Uterus (tissue), 4 donors: ENCODE data around the gene SETBP1. TPM values are rescaled to one million over a fixed set of nuclear protein-coding genes. Genes with fewer than 3 reads are reported as not detected.

ENCODE experiments used
- DNase-seq, 2 donors: peaks; one replicate each; pipeline ENCODE4 v3.0.0-alpha.2; 2019 to 2020
- H3K27ac ChIP-seq, 2 donors: fragments of 200-600 bp; sonication (generic); 1 replicate in 1 of 2; 2 replicates in 1 of 2; pipeline ENCODE4 v1.5.1; 2016 to 2018
- H3K27me3 ChIP-seq, 2 donors: fragments of 200-600 bp; sonication (generic); one replicate each; pipeline ENCODE4 v1.5.1; 2018 to 2019; ENCODE audit warnings: control low read depth in 1 of 2
- H3K36me3 ChIP-seq, 2 donors: fragments of 200-600 bp; sonication (generic); one replicate each; pipeline ENCODE4 v1.5.1; 2019; ENCODE audit warnings: control low read depth in 1 of 2
- H3K4me1 ChIP-seq, 2 donors: fragments of 200-600 bp; sonication (generic); one replicate each; pipeline ENCODE4 v1.5.1; 2018 to 2019; ENCODE audit warnings: control low read depth in 1 of 2
- H3K4me3 ChIP-seq, 2 donors: fragments of 200-600 bp; sonication (generic); 1 replicate in 1 of 2; 2 replicates in 1 of 2; pipeline ENCODE4 v1.5.1; 2018 to 2019; ENCODE audit warnings: mild to moderate bottlenecking in 1 of 2
- H3K9me3 ChIP-seq, 2 donors: fragments of 200-600 bp; sonication (generic); one replicate each; pipeline ENCODE4 v1.5.1; 2019; ENCODE audit warnings: control low read depth in 1 of 2
- POLR2A ChIP-seq, 2 donors: fragments of 450-650 bp; IDR thresholded peaks; one replicate each; pipeline ENCODE4 v1.6.1; 2016; ENCODE audit warnings: antibody characterized with exemption in 2 of 2, mild to moderate bottlenecking in 1 of 2, moderate library complexity in 1 of 2
- intact Hi-C: fragments of 100-400 bp; cut with DNase I; formaldehyde crosslinking; loops from one replicate; pipeline ENCODE4 v1.15.1; 2023; ENCODE audit warnings: low total_unique reads
- total RNA-seq, 4 donors: library from RNA; depleted of rRNA in 3 of 4; stranded (reverse); fragments of >200 nt in 3 of 4; gene quantifications; one replicate each; pipeline versions ENCODE4 v1.1.0 to v1.2.4, GENCODE V29; 2014 to 2023
- TF ChIP-seq, protein P1 (sequence below), 4 experiments: fragments of 200-600 bp in 2 of 4; fragments of 450-650 bp in 2 of 4; sonication (generic) in 2 of 4; IDR thresholded peaks; one replicate each; pipeline ENCODE4 v1.5.1; 2016 to 2019; ENCODE audit warnings: antibody characterized with exemption in 4 of 4, mild to moderate bottlenecking in 2 of 4, moderate library complexity in 1 of 4
- donor health status: DM: yes; HTN: yes; CAD: no.

SETBP1 gene
- total RNA-seq, 4 donors from 2014 or later = 16.8 to 74.0 (median 36.9) TPM

DNA sequence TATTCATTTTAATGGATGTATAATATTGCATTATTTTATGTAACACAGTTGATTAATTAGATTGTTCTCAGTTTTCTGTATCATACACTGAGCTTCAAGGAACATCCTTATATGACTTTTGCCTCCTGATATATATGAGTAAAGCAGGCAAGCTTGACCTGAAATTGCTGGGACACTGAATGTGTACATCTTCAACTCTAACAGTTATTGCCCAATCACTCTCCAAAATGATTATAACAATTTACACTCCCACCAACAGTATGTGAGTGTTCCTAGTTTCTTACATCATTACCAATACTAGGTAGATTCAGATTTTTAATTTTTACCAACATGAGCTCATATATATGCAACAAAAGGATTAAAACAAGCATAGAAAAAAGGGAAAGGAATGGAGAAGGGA lies 379.4 kb downstream of the SETBP1 start:
- Histone ChIP-seq H3K4me1 (peaks cover 0 to 4% of the 10 kb centered on the region in 2 donors), H3K9me3 (no peaks in the 10 kb centered on the region), H3K27me3 (no peaks in the 10 kb centered on the region), H3K4me3 (no peak overlapping the region), H3K36me3 (no peaks in the 10 kb centered on the region), H3K27ac (no peak overlapping the region)
- DNase-seq = no peak
- intact Hi-C loops = no loop called here
- TF ChIP-seq, protein P1, sequence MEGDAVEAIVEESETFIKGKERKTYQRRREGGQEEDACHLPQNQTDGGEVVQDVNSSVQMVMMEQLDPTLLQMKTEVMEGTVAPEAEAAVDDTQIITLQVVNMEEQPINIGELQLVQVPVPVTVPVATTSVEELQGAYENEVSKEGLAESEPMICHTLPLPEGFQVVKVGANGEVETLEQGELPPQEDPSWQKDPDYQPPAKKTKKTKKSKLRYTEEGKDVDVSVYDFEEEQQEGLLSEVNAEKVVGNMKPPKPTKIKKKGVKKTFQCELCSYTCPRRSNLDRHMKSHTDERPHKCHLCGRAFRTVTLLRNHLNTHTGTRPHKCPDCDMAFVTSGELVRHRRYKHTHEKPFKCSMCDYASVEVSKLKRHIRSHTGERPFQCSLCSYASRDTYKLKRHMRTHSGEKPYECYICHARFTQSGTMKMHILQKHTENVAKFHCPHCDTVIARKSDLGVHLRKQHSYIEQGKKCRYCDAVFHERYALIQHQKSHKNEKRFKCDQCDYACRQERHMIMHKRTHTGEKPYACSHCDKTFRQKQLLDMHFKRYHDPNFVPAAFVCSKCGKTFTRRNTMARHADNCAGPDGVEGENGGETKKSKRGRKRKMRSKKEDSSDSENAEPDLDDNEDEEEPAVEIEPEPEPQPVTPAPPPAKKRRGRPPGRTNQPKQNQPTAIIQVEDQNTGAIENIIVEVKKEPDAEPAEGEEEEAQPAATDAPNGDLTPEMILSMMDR (IDR thresholded peaks at IDR 0.05) = no peak
- no peak for TF ChIP-seq POLR2A (IDR thresholded peaks at IDR 0.05)

DNA sequence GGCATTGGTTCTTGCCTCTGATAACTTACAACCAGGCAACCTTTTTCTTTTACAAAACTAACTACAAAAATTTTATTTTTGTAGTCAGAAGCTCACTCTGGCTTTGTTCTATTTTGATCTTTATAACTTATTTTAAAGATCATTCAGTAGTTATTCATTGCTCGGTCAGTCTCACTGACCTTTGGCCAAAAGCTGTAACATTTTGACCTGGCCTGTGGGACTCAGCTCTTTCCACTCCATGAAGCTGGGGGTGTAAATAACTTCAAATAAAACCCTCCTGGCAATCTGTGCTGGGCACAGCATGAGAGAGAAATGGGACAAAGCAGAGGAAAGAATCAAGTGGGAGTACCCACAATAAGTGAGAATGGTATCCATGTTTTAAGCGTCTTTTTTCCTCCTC lies 380.7 kb downstream of the SETBP1 start:
- no peaks in the 10 kb centered on the region for H3K36me3 ChIP-seq
- no peak overlapping the region for H3K4me3 ChIP-seq
- no peak for DNase-seq
- no peak overlapping the region for H3K27ac ChIP-seq
- peaks cover 0 to 4% of the 10 kb centered on the region in 2 donors for H3K4me1 ChIP-seq
- H3K27me3 ChIP-seq = no peaks in the 10 kb centered on the region
- no peaks in the 10 kb centered on the region for H3K9me3 ChIP-seq
- intact Hi-C loops = no loop called here
- TF ChIP-seq POLR2A (IDR thresholded peaks at IDR 0.05) = no peak
- TF ChIP-seq, protein P1 (IDR thresholded peaks at IDR 0.05) = no peak

DNA sequence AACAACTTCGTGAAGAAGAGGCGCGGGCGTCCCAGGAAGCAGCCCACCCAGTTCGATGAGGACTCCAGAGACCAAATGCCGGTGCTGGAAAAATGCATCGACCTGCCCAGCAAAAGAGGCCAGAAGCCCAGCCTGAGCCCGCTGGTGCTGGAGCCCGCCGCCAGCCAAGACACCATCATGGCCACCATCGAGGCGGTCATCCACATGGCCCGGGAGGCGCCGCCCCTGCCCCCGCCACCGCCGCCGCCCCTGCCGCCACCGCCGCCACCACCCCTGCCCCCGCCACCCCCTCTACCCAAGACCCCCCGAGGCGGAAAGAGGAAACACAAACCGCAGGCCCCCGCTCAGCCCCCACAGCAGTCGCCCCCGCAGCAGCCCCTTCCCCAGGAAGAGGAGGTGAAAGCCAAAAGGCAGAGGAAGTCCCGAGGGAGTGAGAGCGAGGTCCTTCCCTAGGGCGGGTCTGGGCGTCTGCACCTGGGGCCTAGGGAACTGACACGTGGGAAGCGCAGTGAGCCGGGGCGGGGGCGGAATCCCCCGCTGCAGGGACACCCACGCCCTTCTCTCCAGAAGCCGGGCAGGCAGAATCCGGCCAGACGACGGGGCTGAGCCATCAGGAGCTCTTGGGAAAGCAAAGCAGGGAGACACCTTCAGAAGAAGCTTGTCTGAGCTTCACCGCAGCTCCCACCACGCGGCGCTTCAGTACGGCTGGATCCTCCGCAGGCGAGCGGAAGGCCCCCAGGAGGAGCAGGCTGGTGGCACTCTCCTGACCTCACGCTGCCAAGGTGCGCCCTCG lies 382.8 kb downstream of the SETBP1 start:
- TF ChIP-seq POLR2A (IDR thresholded peaks at IDR 0.05) = no peak
- TF ChIP-seq, protein P1 (IDR thresholded peaks at IDR 0.05) = no peak
- intact Hi-C loops = no loop called here
- Histone ChIP-seq H3K4me1 (no peaks in the 10 kb centered on the region), H3K27ac (no peak overlapping the region), H3K9me3 (no peaks in the 10 kb centered on the region), H3K27me3 (no peaks in the 10 kb centered on the region), H3K36me3 (no peaks in the 10 kb centered on the region), H3K4me3 (no peak overlapping the region)
- no peak for DNase-seq

DNA sequence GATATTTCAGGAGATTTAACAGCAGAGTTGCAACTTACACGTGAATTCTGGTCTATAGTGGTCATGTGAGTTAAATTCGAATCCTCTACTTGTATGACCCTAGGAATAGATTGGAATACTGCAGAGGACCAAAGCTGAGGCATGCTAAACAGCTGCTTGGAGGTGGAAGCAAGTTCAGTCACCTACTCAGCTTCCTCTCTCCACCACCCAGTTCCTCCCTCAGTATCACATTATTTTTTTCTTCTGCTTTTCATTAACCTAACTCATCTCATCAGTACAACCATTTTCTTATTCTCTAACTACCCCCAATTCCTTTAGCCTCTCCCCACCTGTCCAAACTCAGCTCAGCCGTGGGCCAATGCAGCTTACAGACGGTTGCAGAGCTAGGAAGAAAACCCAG lies 385.5 kb downstream of the SETBP1 start:
- DNase-seq = no peak
- Histone ChIP-seq H3K4me3 (no peak overlapping the region), H3K36me3 (no peaks in the 10 kb centered on the region), H3K9me3 (no peaks in the 10 kb centered on the region), H3K27ac (no peak overlapping the region), H3K27me3 (no peaks in the 10 kb centered on the region), H3K4me1 (no peaks in the 10 kb centered on the region)
- intact Hi-C loops = no loop called here
- TF ChIP-seq POLR2A (IDR thresholded peaks at IDR 0.05) = no peak
- TF ChIP-seq, protein P1 (IDR thresholded peaks at IDR 0.05) = no peak

DNA sequence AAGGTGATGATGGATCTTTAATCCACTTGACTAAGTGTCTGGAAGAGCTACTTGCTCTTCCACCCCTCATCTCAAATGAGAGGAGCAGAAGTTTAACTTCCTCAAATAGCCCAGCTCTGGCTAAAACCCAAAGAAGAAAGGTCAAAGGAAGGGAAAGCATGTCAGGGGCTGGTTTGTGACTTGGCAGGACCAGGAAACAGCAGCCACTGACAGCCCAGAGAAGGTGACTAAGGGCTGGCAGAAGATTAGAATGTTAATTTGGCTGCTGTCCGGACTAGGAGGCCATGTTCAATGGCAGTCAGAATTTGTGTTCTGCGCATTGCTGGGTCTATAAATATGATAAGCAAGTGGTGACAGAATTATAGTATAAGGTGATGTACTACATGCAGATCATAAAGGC lies 386.2 kb downstream of the SETBP1 start:
- Histone ChIP-seq H3K4me1 (no peaks in the 10 kb centered on the region), H3K27ac (no peak overlapping the region), H3K27me3 (no peaks in the 10 kb centered on the region), H3K4me3 (no peak overlapping the region), H3K36me3 (no peaks in the 10 kb centered on the region), H3K9me3 (no peaks in the 10 kb centered on the region)
- TF ChIP-seq, protein P1 (IDR thresholded peaks at IDR 0.05) = no peak
- TF ChIP-seq POLR2A (IDR thresholded peaks at IDR 0.05) = no peak
- no peak for DNase-seq
- intact Hi-C loops = no loop called here
